ENCODE data around the gene CAMTA1. TPM values are rescaled to one million over a fixed set of nuclear protein-coding genes. Genes with fewer than 3 reads are reported as not detected.

The CAMTA1 gene
- total and polyA plus RNA-seq, 8 donors, result 42.8 to 213 (median 118) TPM

GRCh38 chr1:7113822-7114221, 328.6 kb downstream of the CAMTA1 start:
- Histone ChIP-seq H3K4me1 (no peaks in the 10 kb centered on the region), H3K27ac (no peak overlapping the region), H3K27me3 (peaks cover 0 to 3% (median 2%) of the 10 kb centered on the region in 3 donors), H3K9me3 (peaks cover 0 to 4% (median 0%) of the 10 kb centered on the region in 4 donors), H3K36me3 (no peaks in the 10 kb centered on the region), H3K4me3 (no peak overlapping the region)
- DNase-seq, result no peak
- intact Hi-C loops (cut with DNase I; ENCODE audit: low total_unique reads), result no loop called here
- TF ChIP-seq POLR2AphosphoS5 (IDR thresholded peaks at IDR 0.05) (no peak), POLR2A (IDR thresholded peaks at IDR 0.05) (no peak), CTCF (IDR thresholded peaks at IDR 0.05) (no peak), EP300 (IDR thresholded peaks at IDR 0.05) (no peak)
- WGBS, 5 donors, result 74 to 82% (median 79%) methylated on average over 6 of the region's 6 CpGs

- Histone ChIP-seq H3K4me3 (no peak overlapping the region), H3K9me3 (peaks cover 0 to 4% (median 0%) of the 10 kb centered on the region in 4 donors), H3K4me1 (peaks cover 0 to 1% (median under 1%) of the 10 kb centered on the region in 4 donors), H3K36me3 (no peaks in the 10 kb centered on the region), H3K27me3 (no peaks in the 10 kb centered on the region), H3K27ac (no peak overlapping the region)
- intact Hi-C loops (cut with DNase I; ENCODE audit: low total_unique reads), result no loop called here
- no peak for DNase-seq
- 85 to 92% (median 88%) methylated on average over 3 of the region's 3 CpGs for WGBS, 5 donors
- no peak for TF ChIP-seq CTCF (IDR thresholded peaks at IDR 0.05)
- TF ChIP-seq EP300 (IDR thresholded peaks at IDR 0.05), result no peak
- TF ChIP-seq POLR2AphosphoS5 (IDR thresholded peaks at IDR 0.05), result no peak
- TF ChIP-seq POLR2A (IDR thresholded peaks at IDR 0.05), result no peak
Observed at GRCh38 chr1:7116001-7116400, 330.7 kb downstream of the CAMTA1 start.

GRCh38 chr1:7117399-7118281, 332.4 kb downstream of the CAMTA1 start:
- TF ChIP-seq EP300 (IDR thresholded peaks at IDR 0.05) (no peak), POLR2AphosphoS5 (IDR thresholded peaks at IDR 0.05) (no peak), CTCF (IDR thresholded peaks at IDR 0.05) (peak in 2 of 7 experiments; percentile 10 to 27), POLR2A (IDR thresholded peaks at IDR 0.05) (no peak)
- Histone ChIP-seq H3K27me3 (no peaks in the 10 kb centered on the region), H3K36me3 (no peaks in the 10 kb centered on the region), H3K9me3 (peaks cover 0 to 4% (median 0%) of the 10 kb centered on the region in 4 donors), H3K4me3 (no peak overlapping the region), H3K4me1 (peaks cover 0 to 17% (median 9%) of the 10 kb centered on the region in 4 donors), H3K27ac (no peak overlapping the region)
- intact Hi-C loops (cut with DNase I; ENCODE audit: low total_unique reads), result no loop called here
- WGBS, 5 donors, result 19 to 35% (median 30%) methylated on average over 13 of the region's 13 CpGs
- DNase-seq, result peak in 1 of 2 donors; percentile 54

- intact Hi-C loops (cut with DNase I; ENCODE audit: low total_unique reads), result no loop called here
- H3K27me3 ChIP-seq, result no peaks in the 10 kb centered on the region
- no peak for DNase-seq
- no peak overlapping the region for H3K4me3 ChIP-seq
- H3K9me3 ChIP-seq, result peaks cover 0 to 4% (median 0%) of the 10 kb centered on the region in 4 donors
- H3K27ac ChIP-seq, result no peak overlapping the region
- peaks cover 0 to 17% (median 9%) of the 10 kb centered on the region in 4 donors for H3K4me1 ChIP-seq
- WGBS, 5 donors, result 79 to 87% (median 83%) methylated on average over 7 of the region's 7 CpGs
- no peaks in the 10 kb centered on the region for H3K36me3 ChIP-seq
- TF ChIP-seq EP300 (IDR thresholded peaks at IDR 0.05) (no peak), POLR2AphosphoS5 (IDR thresholded peaks at IDR 0.05) (no peak), CTCF (IDR thresholded peaks at IDR 0.05) (no peak), POLR2A (IDR thresholded peaks at IDR 0.05) (no peak)
Observed at GRCh38 chr1:7119156-7119555, 333.9 kb downstream of the CAMTA1 start.

Data from stomach (tissue), 9 donors.